Urothelium cell line (cell line): ENCODE data around the gene ARHGAP26.
A peak's percentile ranks its signal among the peaks of the same experiment; 100 is the strongest.
"Not testable (repeated sequence)": the region's sequence is repeated elsewhere in the genome, so short reads cannot be mapped to it uniquely, and the experiment has no call there.

ENCODE experiments used
- DNase-seq: peaks from one replicate; pipeline ENCODE4 v3.0.0; 2011; ENCODE audit warnings: low spot score, mixed read lengths
- FAIRE-seq: peaks from 2 replicates; lab custom pipeline; 2011; peaks lifted over from hg19 to GRCh38; lab: Jason Lieb, UNC

The ARHGAP26 gene

DNA sequence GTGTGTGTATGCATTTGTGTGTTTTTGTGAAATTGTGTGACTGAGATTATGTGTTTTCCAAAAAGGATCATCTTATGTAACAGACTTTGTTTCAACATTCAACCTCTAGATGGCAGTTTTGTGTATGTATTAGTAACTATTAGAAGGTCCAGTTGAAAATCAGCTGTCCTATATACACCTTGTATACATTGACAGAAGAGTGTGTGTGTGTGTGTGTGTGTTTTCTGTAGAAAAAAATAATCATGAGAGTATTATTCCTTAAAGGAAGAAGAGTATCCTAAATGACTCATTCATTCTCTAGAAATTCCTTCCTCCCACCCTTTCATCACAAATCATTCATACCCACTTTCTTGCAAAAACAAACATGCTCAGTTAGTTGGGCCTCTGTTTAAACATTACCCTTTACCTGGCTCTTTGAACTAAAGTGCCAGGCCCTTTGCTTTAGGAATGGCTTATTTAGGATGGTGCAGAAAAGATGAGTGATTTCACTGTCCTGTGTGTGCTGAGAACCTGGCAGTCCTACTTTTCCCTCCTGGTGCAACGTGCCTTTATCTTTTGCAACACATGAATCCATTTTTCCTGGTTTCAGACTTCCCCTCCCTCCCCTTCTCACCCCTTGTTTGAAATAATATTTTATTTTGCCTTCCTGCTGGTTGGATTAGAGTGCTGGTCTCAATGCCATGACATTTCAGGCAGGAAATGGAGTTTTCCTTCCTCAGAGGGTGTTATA is 152.2 kb downstream of the ARHGAP26 start:
- FAIRE-seq = no peak
- no peak for DNase-seq

DNA sequence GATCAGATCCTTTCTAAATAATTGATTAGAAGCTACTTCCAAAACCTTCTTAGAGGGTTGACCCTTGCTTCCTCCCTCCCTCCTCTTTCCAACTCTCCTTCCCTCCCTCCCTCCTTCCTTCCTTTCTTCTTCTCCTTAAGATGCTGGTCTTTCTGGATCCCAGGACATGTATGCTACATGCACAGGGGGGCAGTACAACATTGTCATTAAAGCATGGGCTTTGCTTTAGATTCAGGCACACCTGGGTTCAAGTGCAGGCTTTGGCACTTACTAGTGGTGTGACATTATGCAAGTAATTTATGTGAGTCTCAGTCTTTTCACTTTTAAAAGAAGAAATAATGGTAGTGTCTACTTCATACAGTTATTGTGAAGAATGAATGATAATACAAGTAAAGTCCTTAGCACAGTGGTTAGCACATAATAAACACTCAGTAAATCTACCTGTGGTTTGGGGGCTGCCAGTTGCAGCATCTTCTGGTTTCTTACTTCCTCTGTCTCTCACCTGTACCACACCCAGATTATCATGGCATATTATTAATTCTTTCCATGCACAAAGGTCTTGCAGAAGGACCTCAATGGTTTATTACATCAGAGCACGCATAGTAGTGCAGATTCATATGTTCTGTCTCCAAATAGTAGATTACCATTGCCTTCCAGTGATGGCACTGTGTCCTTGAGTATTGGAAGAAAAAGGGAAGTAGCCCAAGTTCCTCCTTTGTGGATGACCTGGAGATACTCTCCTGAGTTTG is 154.1 kb downstream of the ARHGAP26 start:
- no peak for FAIRE-seq
- peak; percentile 10 for DNase-seq

DNA sequence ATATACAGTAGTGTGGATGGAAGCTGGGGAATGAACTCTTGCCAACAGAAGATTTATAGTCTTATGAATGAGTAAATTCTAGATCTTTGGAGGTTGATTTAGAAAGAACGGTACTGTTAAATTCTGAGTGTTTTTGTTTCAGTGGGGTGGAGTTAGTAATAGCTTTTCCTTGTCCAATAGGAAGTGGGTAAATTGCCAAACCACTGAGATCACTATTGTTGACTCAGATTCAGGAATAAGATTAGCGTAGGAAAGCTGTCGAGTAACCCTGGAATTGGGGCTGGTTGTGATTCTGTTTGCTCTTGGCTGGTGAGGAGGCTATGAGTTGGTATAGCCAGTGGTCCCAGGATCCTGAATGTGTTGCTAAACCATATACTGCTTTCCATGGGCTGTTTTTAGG is 155.6 kb downstream of the ARHGAP26 start:
- no peak for FAIRE-seq
- DNase-seq = no peak

DNA sequence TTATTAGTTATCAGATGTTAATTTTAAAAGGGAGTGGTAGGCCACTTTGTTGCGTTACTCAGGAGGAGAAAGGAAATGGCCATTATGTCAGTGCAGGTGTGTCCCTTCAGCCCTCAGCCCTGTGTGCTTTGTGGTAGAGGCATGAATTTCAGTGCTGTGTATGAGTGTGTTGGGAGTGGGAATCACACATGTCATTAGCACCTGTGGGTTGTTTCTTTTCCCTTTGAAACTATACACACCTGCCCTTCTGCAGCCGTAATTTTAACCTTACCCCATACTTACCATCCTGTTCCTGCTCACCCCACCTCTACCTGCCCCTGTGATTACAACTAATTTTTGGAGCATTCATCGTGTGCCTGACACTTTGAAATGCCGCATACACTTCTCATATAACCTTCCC is 156.4 kb downstream of the ARHGAP26 start:
- DNase-seq = no peak
- no peak for FAIRE-seq

DNA sequence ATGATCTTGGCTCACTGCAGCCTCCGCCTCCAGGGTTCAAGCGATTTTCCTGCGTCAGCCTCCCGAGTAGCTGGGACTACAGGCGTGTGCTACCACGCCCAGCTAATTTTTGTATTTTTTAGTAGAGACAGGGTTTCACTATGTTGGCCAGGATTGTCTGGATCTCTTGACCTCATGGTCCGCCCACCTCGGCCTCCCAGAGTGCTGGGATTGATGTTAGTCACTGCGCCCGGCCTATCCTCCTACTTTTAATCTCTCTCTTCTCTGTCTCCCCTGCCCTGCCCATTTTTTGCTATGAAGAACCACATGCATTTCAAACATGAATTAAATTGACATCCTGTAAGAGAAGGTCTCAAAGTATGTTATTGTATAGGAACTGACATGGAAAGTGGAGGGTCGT is 158.8 kb downstream of the ARHGAP26 start:
- DNase-seq, FAIRE-seq: not testable (repeated sequence)

DNA sequence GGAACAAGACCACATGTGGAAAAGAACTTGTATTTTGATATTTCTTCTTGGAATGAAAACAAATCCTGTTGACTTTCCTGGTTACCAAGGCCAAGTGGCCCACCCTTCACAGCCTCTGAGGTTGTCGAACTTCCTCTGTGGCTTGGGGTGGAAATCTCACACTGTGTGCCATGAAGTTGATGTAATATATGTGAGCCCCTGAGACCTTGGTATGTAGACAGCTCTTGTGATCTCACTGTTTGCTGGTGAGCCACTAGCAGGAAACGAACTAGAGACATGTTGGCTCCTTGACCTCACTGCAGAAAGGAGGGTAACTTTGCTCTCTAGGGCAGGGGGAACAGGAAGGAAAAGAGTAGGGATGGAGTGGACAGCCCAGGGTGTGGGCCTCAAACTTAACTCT is 159.4 kb downstream of the ARHGAP26 start:
- DNase-seq (no peak), FAIRE-seq (no peak)

DNA sequence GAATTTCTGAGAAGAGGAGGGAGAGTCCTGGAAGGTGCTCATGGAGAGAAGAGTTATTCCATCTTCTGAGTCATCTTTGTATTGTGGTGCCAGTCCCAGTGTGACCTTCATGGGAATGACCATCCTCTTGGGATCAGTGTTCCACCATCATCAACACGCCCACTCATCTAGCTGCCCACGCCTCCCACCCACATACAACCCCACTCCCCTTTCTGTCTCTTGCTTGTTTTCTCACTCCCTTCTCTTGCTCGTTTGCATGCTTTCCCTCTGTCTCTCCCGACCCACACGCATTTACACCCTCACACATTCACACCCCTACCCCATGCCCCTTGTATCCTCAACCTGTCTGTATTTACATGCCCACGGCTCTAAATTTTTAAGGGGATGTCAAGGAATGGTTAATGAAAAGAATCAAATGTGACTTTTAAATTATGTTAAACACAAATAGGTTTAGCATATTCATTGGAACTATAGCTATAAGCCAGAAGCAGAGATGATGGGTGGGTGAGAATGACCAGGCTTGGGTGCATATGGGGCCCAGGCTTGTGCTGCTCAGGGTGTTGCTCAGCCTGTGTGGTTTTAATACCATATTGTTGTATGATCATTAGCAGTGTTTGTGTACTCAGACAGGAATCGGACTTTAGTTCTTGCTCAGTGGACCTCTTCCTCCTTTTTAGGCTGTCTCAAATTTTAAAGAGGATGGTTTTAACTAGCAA is 160.4 kb downstream of the ARHGAP26 start:
- FAIRE-seq (no peak), DNase-seq (no peak)

DNA sequence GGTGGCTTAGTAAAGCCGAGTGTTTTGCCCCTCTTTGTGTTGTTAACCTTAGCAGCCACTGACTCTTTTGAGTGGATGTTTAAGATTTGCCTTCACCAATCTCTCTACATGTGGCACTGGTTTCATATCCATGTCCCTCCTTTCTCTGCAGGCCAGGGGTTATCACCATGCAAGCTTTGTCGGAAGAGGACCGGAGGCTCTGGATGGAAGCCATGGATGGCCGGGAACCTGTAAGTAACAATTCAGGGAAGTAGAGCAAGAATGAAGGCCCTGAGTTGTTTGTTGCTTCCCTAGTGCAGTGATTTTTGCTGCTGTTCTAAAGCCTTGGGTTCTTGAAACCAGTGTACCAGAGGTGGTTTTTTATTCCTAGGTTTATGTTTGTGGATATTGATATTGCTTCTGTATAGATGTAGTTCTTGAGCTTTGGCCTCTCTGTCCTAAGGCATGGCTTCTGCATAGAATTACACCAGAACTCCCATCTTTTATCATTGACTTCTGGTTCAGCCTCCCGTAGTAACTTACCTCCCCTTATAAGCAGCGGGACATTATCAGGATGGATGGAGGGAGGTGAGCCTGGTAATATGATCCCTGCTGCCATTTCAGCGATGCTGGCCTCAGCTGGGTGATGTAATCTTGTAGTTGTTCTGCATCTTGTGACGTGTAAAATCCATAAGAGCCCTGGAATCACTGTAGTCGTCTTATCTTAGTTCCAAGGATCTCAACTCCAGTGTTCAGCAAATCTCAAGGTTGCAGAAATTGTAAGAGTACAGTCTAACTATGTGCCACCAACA is 161.9 kb downstream of the ARHGAP26 start:
- FAIRE-seq (no peak), DNase-seq (no peak)

DNA sequence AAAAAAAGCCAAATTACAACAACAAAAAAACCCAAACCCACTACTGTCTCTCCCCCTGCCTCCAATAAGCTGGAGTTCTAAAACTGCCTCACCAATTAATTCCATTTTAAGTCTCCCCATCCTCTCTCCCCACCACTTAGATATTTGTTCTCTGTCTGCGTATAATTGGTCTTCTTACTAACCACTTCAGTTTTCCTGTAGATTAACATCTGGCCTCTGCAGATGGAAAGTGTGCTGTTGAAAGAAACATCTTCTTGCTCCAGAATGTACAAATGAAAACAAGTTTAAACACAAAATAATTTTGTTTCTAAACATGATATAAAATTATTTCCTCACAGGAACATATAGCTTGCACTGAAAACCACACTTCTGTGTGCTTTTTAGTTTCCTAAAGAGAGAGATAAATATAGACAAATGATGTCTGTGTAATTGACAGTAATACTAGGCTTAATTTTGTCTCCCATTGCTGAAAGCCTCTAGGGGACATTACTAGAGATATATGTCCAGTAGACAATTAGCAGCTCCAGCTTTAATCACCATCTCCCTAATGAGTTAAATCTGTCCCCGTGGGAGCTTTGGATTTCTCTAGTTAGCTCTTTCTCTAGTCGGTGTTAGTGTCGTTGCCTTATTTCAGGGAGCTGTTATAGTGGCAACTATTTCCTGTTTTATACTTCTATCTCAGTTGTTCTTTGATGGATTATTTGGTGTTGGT is 164.0 kb downstream of the ARHGAP26 start:
- FAIRE-seq (no peak), DNase-seq (no peak)

DNA sequence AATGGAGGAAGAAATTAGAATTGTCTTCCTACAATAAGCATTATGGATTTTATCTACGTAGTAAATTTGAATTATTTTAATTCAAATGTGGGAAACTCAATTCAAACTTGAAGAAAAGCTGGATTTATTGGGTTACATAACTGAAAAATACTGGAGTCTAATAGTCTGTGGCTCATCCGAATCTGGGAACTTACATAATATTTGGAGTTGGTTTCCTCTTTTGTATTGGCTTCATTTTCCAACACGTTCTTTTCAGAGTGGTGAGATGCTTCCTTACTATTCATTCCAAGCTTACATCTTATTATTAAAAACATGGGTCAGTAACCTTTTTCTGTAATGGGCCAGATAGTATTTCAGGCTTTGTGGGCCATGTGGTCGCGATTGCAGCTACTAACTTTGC is 164.8 kb downstream of the ARHGAP26 start:
- DNase-seq (no peak), FAIRE-seq (no peak)

DNA sequence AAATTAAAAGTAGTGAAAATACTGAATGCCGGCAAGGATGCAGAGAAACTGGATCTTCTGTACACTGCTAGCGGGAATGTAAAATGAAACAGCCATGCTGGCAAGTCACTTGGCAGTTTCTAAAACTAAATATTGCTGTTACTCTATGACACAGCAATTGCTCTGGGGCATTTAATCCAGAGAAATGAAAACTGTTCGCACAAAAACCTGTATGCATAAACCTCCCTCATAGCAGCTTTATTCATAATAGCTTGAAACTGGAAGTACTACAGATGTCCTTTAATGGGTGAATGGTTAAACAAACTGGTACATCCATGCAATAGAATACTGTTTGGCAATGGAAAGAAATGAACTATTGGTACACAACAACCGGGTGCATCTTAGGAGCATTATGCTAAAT is 167.2 kb downstream of the ARHGAP26 start:
- DNase-seq (no peak), FAIRE-seq (no peak)

DNA sequence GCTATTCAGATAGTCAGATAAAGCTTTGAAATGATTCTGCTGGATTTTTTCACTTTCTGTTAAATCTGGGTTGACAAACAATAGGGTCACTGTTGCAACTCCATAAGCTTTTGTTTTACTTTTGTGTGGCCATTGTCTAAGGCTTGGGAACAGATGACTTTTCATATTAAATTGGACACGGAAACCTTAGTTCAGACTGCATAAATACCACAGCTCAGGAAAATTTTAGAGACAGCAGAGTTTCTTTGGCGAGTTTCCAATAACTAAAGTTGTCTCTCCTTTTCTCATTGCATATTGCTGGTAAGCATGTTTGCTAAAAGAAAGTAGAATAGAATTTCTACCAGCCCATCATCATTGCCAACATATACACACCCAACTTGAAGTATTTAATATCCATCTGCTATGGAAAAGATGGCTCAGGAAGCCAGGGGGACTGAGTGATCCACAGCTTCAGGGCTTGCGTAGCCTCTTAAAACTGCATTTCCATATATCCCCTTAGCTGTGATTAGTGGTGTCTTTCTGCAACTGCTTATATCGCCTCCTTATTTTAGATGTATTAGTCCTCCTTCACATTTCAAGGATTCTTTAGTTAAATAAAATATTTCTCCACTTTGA is 168.2 kb downstream of the ARHGAP26 start:
- no peak for DNase-seq
- no peak for FAIRE-seq

DNA sequence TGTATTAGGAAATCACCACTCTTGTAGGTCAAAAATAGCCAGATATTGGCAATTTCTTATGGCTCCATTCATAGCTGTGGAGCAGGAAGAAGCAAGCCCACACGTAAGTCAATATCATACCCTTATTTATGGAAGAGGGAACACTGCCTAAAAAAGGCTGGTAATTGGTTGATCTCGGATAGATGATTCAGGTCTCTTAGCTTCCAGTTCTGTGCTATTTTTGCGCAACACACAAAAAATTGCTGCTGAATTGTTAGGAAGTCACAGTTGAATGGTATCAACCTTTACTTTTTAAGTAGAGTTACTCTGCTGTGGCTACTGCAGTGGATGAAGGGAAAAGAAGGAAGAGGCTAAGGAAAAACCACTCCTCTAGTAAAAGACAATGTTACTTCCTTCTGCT is 168.8 kb downstream of the ARHGAP26 start:
- no peak for FAIRE-seq
- no peak for DNase-seq

DNA sequence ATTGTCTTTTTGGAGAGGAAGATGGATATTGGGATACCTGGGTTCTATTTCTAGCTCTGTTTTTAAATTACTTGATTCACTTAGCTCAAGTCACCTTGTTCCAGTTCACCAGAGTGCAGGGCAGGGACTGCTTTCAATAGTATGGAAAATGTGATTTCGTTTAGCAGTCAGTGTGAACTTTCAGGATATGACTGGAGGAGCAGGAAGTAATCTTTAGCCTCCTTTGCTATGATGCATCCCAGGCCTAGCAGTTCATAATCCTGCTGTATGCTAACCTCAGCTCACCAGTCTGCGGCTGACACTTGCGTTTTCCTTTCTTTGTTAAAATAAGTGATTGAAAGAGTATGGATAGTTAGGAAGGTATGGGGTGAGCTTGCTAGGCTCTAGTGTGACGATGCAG is 169.7 kb downstream of the ARHGAP26 start:
- FAIRE-seq (no peak), DNase-seq (no peak)

DNA sequence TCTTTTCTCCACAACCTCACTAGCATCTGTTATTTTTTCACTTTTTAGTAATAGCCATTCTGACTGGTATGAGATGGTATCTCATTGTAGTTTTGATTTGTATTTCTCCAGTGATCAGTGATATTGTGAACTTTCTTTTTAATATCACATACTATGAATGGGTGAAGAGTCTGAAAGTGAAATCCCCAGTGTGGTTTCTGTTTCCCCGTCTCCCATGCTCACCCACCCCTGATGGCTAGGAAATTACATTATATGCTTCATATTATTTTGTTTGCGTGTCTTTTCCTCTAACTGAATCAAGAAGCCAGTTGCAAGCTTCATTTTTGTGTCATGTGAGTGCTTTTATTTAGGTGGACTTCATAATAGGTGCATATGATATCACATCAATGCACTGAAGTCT is 171.1 kb downstream of the ARHGAP26 start:
- no peak for FAIRE-seq
- no peak for DNase-seq

DNA sequence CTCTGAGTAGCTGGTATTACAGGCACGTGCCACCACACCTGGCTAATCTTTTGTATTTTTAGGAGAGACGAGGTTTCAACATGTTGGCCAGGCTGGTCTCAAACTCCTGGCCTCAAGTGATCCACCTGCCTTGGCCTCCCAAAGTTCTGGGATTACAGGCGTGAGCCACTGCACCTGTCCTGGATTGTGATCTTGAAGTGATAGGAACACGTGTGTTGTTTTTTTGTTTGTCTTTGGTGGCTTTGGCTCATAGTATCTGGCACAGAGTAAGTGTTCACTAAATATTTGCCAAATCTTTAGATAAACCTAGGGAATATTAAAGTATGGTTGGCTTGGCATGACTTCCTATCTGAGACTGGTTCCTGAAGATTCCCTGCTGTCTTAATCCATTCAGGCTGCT is 172.7 kb downstream of the ARHGAP26 start:
- FAIRE-seq = no peak
- DNase-seq = no peak

DNA sequence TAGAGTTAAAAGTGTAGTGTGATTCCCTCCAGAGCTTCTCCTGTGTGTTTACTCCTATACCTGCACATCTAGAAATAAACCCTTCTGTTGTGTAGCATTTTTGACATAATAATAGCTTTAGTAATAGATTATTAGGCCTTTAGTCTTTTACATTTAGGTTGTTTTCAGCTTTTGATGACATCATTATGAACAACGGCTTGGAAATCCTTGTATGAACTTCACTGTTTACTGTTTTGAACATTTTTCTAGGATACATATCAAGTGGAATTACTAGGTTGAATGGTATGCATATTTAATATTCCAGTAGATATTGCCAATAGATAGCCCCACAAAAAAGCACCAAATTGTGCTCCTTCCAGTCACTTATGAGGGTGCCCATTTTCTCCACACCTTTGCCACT is 174.0 kb downstream of the ARHGAP26 start:
- FAIRE-seq (no peak), DNase-seq (no peak)

DNA sequence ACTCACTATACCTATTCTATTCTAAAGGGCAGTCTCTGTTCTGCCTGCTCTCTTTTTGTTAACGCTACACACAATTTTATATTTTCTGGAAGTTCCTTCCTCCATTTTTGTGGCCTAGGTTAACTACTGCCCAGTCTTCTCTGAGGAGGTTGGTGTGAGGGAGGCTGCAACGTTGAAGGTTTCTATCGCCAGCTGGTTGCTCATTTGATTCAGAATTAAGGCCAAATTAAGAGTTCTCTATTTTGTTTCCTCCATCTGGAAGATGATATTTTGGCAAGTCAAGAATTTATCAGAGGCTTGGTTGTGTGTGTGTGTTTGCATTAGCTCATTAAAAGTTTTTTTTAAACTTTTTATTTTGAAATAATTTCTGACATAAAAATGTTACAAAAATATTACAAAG is 175.1 kb downstream of the ARHGAP26 start:
- FAIRE-seq = no peak
- DNase-seq = no peak

DNA sequence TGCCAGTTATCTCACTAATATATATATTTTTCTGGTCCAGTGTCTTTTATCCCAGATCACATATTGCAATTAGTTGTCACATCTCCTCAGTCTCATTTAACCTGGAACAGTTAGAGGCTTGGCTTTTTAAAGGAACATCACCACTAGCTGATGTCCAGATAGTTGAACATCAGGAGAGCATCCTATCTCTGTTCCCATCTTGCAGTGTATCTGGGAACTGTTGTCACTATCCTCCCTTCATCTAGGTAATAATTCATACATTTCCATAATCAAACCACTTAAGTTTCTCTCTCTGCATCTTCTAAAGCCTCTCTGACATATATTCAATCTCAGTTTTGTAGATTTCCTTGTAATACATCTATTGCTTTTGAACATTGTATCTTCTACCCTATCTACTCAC is 175.7 kb downstream of the ARHGAP26 start:
- no peak for DNase-seq
- no peak for FAIRE-seq
